SK-N-SH (cell line): ENCODE results near the gene DPF3. TPM values are rescaled to one million over a fixed set of nuclear protein-coding genes. Genes with fewer than 3 reads are reported as not detected.

ENCODE experiments used
- CTCF ChIA-PET: fragments of 300-600, 350-600 bp; formaldehyde crosslinking; extraction: SDS; loops from one replicate; lab custom pipeline; 2021; lab: Yijun Ruan, JAX
- POLR2A ChIA-PET: fragments of 350-600 bp; sonication (Branson Sonifier 250); formaldehyde crosslinking; extraction: SDS; loops from one replicate; lab custom pipeline; 2020; ENCODE audit warnings: antibody characterized with exemption, inconsistent platforms; lab: Yijun Ruan, JAX
- DNase-seq: peaks from one replicate; pipeline ENCODE4 v3.0.0; 2012
- H2AFZ ChIP-seq: fragments of 200-600 bp; sonication (generic); 2 replicates; pipeline ENCODE4 v1.8.1; 2016; ENCODE audit warnings: antibody characterized with exemption, mild to moderate bottlenecking, low read depth
- H3F3A ChIP-seq: fragments of 200-600 bp; sonication (generic); replicated peaks from 2 replicates; pipeline ENCODE3; 2016; ENCODE audit warnings: antibody characterized with exemption, mild to moderate bottlenecking; ENCODE audit not compliant: insufficient read depth
- H3K27ac ChIP-seq, 2 experiments: fragments of 200-500 bp in 1 of 2; fragments of 200-600 bp in 1 of 2; sonication (Bioruptor generic) in 1 of 2; sonication (generic), shearing (Covaris generic) in 1 of 2; 2 replicates each; pipeline versions ENCODE4 v1.5.1 to v1.6.1; 2014 to 2016; ENCODE audit warnings: low read depth in 2 of 2, inconsistent platforms in 1 of 2, low read length in 1 of 2, mild to moderate bottlenecking in 1 of 2, mixed read lengths in 1 of 2
- H3K27me3 ChIP-seq: fragments of 200-600 bp; sonication (generic), shearing (Covaris generic); 2 replicates; pipeline ENCODE4 v1.6.1; 2016; ENCODE audit warnings: mixed run types; ENCODE audit not compliant: insufficient read depth
- H3K36me3 ChIP-seq, 2 experiments: fragments of 200-500 bp in 1 of 2; fragments of 200-600 bp in 1 of 2; sonication (Bioruptor generic) in 1 of 2; sonication (generic) in 1 of 2; replicated peaks in 1 of 2; 2 replicates each; pipeline versions ENCODE3 to v1.5.1; 2014 to 2016; ENCODE audit warnings: low read length in 1 of 2, mild to moderate bottlenecking in 1 of 2; ENCODE audit not compliant: insufficient read depth in 2 of 2, control insufficient read depth in 1 of 2
- H3K4me1 ChIP-seq, 2 experiments: fragments of 200-500 bp in 1 of 2; fragments of 200-600 bp in 1 of 2; sonication (Bioruptor generic) in 1 of 2; sonication (generic), shearing (Covaris generic) in 1 of 2; 2 replicates each; pipeline versions ENCODE4 v1.5.1 to v1.6.1; 2014 to 2016; ENCODE audit warnings: low read depth in 1 of 2, low read length in 1 of 2, mixed run types in 1 of 2; ENCODE audit not compliant: insufficient read depth in 2 of 2, control insufficient read depth in 1 of 2
- H3K4me2 ChIP-seq: fragments of 200-600 bp; sonication (generic), shearing (Covaris generic); 2 replicates; pipeline ENCODE4 v1.6.1; 2017; ENCODE audit warnings: mixed run types
- H3K4me3 ChIP-seq, 2 experiments: fragments of 200-500 bp in 1 of 2; fragments of 200-600 bp in 1 of 2; sonication (Bioruptor generic) in 1 of 2; sonication (generic), shearing (Covaris generic) in 1 of 2; 2 replicates each; pipeline versions ENCODE4 v1.5.1 to v1.8.1; 2014 to 2016; ENCODE audit warnings: low read depth in 2 of 2, inconsistent platforms in 1 of 2, low read length in 1 of 2, mild to moderate bottlenecking in 1 of 2, mixed read lengths in 1 of 2, moderate library complexity in 1 of 2
- H3K79me2 ChIP-seq: fragments of 200-600 bp; sonication (generic); 2 replicates; pipeline ENCODE4 v1.8.1; 2017; ENCODE audit warnings: mild to moderate bottlenecking; ENCODE audit not compliant: insufficient read depth
- H3K9ac ChIP-seq: fragments of 200-600 bp; sonication (generic); 2 replicates; pipeline ENCODE4 v1.6.1; 2017; ENCODE audit warnings: mixed run types
- H3K9me2 ChIP-seq: fragments of 200-600 bp; sonication (generic); 2 replicates; pipeline ENCODE4 v1.6.1; 2017; ENCODE audit warnings: mixed run types
- H3K9me3 ChIP-seq: fragments of 200-600 bp; sonication (generic); 2 replicates; pipeline ENCODE4 v1.6.1; 2017; ENCODE audit warnings: mixed run types, mild to moderate bottlenecking, moderate library complexity
- H4K20me1 ChIP-seq: fragments of 200-600 bp; sonication (generic); 2 replicates; pipeline ENCODE4 v1.6.1; 2017; ENCODE audit warnings: mild to moderate bottlenecking, mixed run types; ENCODE audit not compliant: insufficient read depth
- CHD2 ChIP-seq: fragments of 150-350 bp; IDR thresholded peaks from 2 replicates; pipeline ENCODE4 v1.6.1; 2018; ENCODE audit warnings: low read length; ENCODE audit not compliant: partially characterized antibody
- EP300 ChIP-seq, 2 experiments: IDR thresholded peaks; 2 replicates each; pipeline versions ENCODE4 v1.4.0 to v1.6.1; 2012; ENCODE audit warnings: borderline replicate concordance in 1 of 2, low read depth in 1 of 2, low read length in 1 of 2
- FOSL2 ChIP-seq: IDR thresholded peaks from 2 replicates; pipeline ENCODE4 v1.4.0; 2012; ENCODE audit warnings: low read depth, mild to moderate bottlenecking, moderate library complexity, borderline replicate concordance
- FOXJ3 ChIP-seq: sonication (generic); formaldehyde crosslinking; IDR thresholded peaks from 2 replicates; pipeline ENCODE4 v1.5.1; 2020; ENCODE audit warnings: mild to moderate bottlenecking, missing genetic modification reagents
- FOXM1 ChIP-seq: IDR thresholded peaks from 2 replicates; pipeline ENCODE4 v1.4.0; 2012; ENCODE audit warnings: low read depth, mild to moderate bottlenecking
- MAX ChIP-seq: IDR thresholded peaks from 2 replicates; pipeline ENCODE4 v1.4.0; 2012; ENCODE audit warnings: low read depth
- MEF2A ChIP-seq: IDR thresholded peaks from 2 replicates; pipeline ENCODE4 v1.4.0; 2012; ENCODE audit warnings: low read depth, borderline replicate concordance
- POLR2AphosphoS5 ChIP-seq: IDR thresholded peaks from 2 replicates; pipeline ENCODE4 v1.6.1; 2012; ENCODE audit warnings: low read depth, low read length
- RCOR1 ChIP-seq: fragments of 150-350 bp; IDR thresholded peaks from 2 replicates; pipeline ENCODE4 v1.6.1; 2017; ENCODE audit warnings: antibody characterized with exemption, low read length
- REST ChIP-seq: IDR thresholded peaks from 2 replicates; pipeline ENCODE4 v1.6.1; 2012; ENCODE audit warnings: mild to moderate bottlenecking, low read depth, low read length, moderate library complexity
- SIN3A ChIP-seq: IDR thresholded peaks from 2 replicates; pipeline ENCODE4 v1.6.1; 2012; ENCODE audit warnings: low read depth, mild to moderate bottlenecking, low read length, moderate library complexity, borderline replicate concordance
- TAF1 ChIP-seq: IDR thresholded peaks from 2 replicates; pipeline ENCODE4 v1.6.1; 2012; ENCODE audit warnings: low read depth, mild to moderate bottlenecking, low read length, moderate library complexity, borderline replicate concordance
- ZBTB33 ChIP-seq: IDR thresholded peaks from 2 replicates; pipeline ENCODE4 v1.4.0; 2012; ENCODE audit warnings: low read depth, borderline replicate concordance
- WGBS: methylation state at CpG from one replicate; pipeline ENCODE4 v1.1.6; 2017; ENCODE audit warnings: low lambda C conversion rate; 5-methylcytosine and 5-hydroxymethylcytosine counted together
- polyA plus RNA-seq, 3 experiments: library from polyadenylated mRNA; depleted of rRNA; stranded (reverse); fragments of >200 nt; gene quantifications; 2 replicates each; pipeline ENCODE4 v1.2.3, GENCODE V29; 2012
- TF ChIP-seq, protein P1 (sequence below): fragments of 150-350 bp; IDR thresholded peaks from 2 replicates; pipeline ENCODE4 v1.6.1; 2016; ENCODE audit warnings: mild to moderate bottlenecking, low read depth, low read length
- TF ChIP-seq, protein P2 (sequence below): fragments of 150-350 bp; IDR thresholded peaks from 2 replicates; pipeline ENCODE4 v1.6.1; 2017; ENCODE audit warnings: antibody characterized with exemption, low read length, low read depth, borderline replicate concordance
- TF ChIP-seq, protein P3 (sequence below): IDR thresholded peaks from 2 replicates; pipeline ENCODE4 v1.4.0; 2012; ENCODE audit warnings: low read depth, borderline replicate concordance

Gene DPF3
- polyA plus RNA-seq, 1 of the 3 experiments (the other 2 are of a cell fraction), result 2.8 TPM

DNA sequence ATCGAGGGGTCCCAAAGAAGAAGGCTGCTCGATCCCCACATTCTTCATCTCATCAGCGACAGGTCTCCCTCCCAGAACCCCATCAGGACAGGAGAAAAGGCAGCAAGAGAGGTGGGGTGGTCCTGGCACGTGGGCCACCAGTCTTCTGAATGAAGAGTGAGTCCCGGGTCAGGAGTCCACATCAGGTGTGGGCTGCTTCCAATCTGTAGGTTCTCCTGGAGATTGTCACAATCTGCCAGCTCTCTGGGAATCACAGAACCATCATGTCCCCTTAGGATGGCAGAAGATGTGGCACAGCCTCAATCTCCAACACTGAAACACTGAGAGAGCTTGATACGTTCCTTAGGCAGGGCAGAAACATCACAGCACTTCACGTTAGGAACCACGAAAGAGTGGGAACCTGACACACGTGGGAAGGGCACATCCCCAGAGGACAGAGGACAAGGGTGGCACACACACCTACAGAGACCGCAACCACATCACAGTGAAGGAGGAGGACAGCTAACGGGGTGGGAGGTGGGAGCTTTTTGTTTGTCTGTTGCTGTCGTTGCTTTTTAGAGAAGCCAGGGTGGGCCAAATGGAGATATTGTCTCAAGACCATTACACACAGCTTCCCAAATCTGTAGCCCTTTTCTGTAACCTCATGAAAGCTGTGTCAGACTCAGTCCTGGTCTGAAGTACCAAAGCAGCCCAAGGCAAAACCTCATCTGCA is 284.5 kb downstream of the DPF3 start (continued):
- TF ChIP-seq, protein P1, sequence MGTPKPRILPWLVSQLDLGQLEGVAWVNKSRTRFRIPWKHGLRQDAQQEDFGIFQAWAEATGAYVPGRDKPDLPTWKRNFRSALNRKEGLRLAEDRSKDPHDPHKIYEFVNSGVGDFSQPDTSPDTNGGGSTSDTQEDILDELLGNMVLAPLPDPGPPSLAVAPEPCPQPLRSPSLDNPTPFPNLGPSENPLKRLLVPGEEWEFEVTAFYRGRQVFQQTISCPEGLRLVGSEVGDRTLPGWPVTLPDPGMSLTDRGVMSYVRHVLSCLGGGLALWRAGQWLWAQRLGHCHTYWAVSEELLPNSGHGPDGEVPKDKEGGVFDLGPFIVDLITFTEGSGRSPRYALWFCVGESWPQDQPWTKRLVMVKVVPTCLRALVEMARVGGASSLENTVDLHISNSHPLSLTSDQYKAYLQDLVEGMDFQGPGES, result no peak
- TF ChIP-seq, all 33 proteins: peak for 0

DNA sequence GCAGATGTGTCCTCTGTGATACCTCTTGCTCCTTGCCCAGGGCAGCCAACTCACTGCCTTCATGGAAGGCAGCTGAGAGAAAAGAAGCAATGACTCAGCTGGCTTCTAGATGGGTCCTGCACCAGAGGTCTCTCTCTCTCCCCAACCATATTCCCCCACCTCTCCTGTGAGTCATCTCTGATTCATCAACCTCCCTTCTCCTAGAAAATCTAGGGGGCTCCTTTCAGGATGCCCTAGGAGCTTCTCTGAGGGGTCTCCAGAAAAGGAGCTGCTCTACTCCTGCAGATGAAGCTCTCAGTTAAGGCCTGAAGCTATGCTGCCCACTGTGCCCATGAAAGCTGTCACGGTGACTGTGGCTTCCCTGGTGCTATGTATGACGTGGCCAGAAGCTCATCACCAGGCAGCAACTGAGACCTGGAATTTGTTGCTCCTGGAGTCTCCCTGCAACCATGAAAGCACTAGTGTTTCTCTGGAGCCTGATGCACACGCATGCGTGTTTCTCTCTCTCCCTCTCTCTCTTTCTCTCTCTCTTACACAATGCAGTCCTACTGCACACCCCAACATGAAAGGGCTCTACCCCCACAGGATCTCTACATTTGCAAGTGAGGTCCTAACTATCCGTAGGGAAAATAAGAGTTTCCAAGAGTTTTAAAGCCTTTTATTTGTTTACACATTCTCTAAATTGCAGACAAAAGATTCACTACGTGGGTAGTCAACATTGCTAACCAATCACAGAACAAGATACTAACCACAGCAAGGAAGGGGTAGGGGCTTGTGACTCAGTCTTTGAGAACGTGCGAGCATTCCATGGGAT is 285.3 kb downstream of the DPF3 start:
- no peaks in the 10 kb centered on the region for H3K36me3 ChIP-seq
- H3K9me3 ChIP-seq, result no peaks in the 10 kb centered on the region
- H3K4me2 ChIP-seq, result peak overlapping the region; percentile 45
- WGBS, result 73% methylated on average over 8 of the region's 8 CpGs
- POLR2A ChIA-PET, result no interaction called here
- H3K9ac ChIP-seq, result no peak overlapping the region
- H3K27me3 ChIP-seq, result no peaks in the 10 kb centered on the region
- H3F3A ChIP-seq, result no peaks in the 10 kb centered on the region
- DNase-seq, result no peak
- H4K20me1 ChIP-seq, result no peaks in the 10 kb centered on the region
- peaks cover 10 to 16% of the 10 kb centered on the region in 2 experiments; a peak in 3 of 4 replicates for H3K4me1 ChIP-seq
- peak overlapping the region; percentile 45; the same call in 1 of the 2 replicates for H2AFZ ChIP-seq
- no peaks in the 10 kb centered on the region for H3K79me2 ChIP-seq
- CTCF ChIA-PET, result no interaction called here
- H3K27ac ChIP-seq, result peak overlapping the region in 1 of 2 experiments; percentile 62; a peak in 2 of 4 replicates
- no peaks in the 10 kb centered on the region for H3K9me2 ChIP-seq
- no peak overlapping the region for H3K4me3 ChIP-seq
- TF ChIP-seq SIN3A (no peak), ZBTB33 (0 out of 2 replicates have a peak, but pooled peaks have one; percentile 12), MAX (peak; percentile 24; the same call in 1 of the 2 replicates), REST (no peak), FOSL2 (peak; percentile 98), FOXM1 (no peak), CHD2 (no peak), TAF1 (no peak), EP300 (IDR thresholded peaks at IDR 0.05; ENCODE audit: borderline replicate concordance in 1 of 2, low read depth in 1 of 2, low read length in 1 of 2) (0 out of 4 replicates have a peak, but pooled peaks of 1 of the 2 experiments have one; percentile 37), POLR2AphosphoS5 (no peak), MEF2A (no peak), RCOR1 (no peak), FOXJ3 (CRISPR knock-in tag) (no peak)
- TF ChIP-seq, protein P1, result no peak
- TF ChIP-seq, protein P2, sequence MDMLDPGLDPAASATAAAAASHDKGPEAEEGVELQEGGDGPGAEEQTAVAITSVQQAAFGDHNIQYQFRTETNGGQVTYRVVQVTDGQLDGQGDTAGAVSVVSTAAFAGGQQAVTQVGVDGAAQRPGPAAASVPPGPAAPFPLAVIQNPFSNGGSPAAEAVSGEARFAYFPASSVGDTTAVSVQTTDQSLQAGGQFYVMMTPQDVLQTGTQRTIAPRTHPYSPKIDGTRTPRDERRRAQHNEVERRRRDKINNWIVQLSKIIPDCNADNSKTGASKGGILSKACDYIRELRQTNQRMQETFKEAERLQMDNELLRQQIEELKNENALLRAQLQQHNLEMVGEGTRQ, result no peak
- TF ChIP-seq, protein P3, sequence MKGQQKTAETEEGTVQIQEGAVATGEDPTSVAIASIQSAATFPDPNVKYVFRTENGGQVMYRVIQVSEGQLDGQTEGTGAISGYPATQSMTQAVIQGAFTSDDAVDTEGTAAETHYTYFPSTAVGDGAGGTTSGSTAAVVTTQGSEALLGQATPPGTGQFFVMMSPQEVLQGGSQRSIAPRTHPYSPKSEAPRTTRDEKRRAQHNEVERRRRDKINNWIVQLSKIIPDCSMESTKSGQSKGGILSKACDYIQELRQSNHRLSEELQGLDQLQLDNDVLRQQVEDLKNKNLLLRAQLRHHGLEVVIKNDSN, result no peak
